HL-60 (cell line): ENCODE results near the gene ACE2.

Source experiments
- POLR2AphosphoS5 ChIP-seq: IDR thresholded peaks from 2 replicates; pipeline ENCODE4 v1.6.1; 2012; ENCODE audit warnings: low read depth
- SPI1 ChIP-seq: IDR thresholded peaks from 2 replicates; pipeline ENCODE4 v1.6.1; 2012; ENCODE audit warnings: low read depth, mild to moderate bottlenecking, borderline replicate concordance
- TF ChIP-seq, protein P1 (sequence below): IDR thresholded peaks from one replicate; pipeline ENCODE4 v1.5.1; 2011; ENCODE audit warnings: low read length, control low read depth, inconsistent platforms; ENCODE audit not compliant: insufficient read depth

DNA sequence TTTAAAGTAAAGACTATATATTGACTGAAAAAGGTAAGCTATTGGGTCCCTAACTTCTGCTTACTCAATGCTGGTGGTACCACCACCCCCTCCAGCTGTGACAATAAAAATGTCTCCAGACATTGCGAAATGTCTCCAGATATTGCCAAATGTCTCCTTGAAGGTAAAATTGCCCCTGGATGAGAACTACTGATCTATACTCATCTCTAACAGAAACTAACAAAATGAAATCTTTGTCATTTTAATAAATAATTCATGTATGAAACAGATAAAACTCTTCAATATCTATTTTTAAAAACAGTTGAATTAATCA is 43.8 kb upstream of the ACE2 start:
- TF ChIP-seq, protein P1, sequence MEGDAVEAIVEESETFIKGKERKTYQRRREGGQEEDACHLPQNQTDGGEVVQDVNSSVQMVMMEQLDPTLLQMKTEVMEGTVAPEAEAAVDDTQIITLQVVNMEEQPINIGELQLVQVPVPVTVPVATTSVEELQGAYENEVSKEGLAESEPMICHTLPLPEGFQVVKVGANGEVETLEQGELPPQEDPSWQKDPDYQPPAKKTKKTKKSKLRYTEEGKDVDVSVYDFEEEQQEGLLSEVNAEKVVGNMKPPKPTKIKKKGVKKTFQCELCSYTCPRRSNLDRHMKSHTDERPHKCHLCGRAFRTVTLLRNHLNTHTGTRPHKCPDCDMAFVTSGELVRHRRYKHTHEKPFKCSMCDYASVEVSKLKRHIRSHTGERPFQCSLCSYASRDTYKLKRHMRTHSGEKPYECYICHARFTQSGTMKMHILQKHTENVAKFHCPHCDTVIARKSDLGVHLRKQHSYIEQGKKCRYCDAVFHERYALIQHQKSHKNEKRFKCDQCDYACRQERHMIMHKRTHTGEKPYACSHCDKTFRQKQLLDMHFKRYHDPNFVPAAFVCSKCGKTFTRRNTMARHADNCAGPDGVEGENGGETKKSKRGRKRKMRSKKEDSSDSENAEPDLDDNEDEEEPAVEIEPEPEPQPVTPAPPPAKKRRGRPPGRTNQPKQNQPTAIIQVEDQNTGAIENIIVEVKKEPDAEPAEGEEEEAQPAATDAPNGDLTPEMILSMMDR: no peak
- TF ChIP-seq POLR2AphosphoS5 (no peak), SPI1 (no peak)
